T follicular helper cell (primary cell): Measurements from ENCODE around the gene ITPKB.
A peak's percentile ranks its signal among the peaks of the same experiment; 100 is the strongest.
"Not testable (repeated sequence)": the region's sequence is repeated elsewhere in the genome, so short reads cannot be mapped to it uniquely, and the experiment has no call there.

Experiments used
- DNase-seq: peaks from one replicate; pipeline ENCODE4 v3.0.0-alpha.2; 2020; ENCODE audit warnings: low read depth

The ITPKB gene

DNA sequence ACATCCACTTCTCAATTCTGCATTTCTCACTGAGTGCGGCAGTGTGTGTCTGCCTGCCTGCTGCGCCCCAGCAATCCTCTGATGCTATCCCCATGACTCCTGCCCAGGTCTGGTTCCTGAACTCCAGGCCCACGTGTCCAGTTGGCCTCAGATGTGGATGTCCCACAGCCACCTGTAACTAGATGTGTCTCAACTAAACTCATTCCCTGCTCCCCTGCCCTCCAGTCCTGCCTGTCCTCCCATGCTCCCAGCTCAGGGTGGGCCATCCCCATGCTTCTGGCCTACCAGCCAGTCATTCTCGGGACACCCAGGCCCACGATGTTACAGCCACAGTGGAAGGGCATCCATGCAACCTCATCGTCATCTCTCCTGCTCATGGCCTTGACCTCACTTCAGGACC, 113.8 kb downstream of the ITPKB start:
- no peak for DNase-seq

DNA sequence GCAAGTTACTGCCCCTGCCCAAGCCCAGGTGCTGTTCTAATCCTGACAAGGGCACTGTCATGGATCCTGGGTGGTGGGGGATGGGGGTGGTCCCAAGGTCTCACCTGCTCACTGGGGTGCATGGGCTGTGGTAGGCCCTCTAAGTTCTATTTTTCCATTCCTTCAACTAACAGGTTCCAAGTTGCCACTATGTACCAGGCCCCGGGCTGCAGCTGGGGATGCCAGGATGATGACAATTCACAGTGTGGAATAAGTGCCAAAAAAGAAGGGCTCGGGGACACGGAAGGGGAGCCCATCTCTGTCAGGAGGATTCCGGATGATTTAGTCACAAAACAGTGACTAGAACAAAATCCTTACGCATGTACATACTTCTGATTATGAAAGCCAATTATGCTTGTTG, 114.6 kb downstream of the ITPKB start:
- DNase-seq: no peak

DNA sequence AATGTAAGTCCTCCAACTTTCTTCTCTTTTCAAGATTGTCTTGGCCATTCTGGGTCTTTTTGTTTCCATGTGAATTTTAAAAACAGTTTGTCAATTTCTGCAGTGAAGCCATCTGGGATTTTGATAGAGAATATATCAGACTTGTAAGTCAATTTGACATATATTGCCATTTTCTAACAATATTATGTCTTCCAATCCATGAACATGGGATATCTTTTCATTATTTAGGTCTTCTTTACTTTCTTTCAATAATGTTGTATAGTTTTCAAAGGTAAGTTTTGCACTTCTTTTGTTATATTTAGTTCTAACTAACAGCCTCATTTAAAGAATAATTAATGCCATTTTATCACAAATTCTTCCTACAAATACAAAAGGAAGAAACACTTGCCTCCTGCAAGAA, 117.1 kb downstream of the ITPKB start:
- DNase-seq: no peak

DNA sequence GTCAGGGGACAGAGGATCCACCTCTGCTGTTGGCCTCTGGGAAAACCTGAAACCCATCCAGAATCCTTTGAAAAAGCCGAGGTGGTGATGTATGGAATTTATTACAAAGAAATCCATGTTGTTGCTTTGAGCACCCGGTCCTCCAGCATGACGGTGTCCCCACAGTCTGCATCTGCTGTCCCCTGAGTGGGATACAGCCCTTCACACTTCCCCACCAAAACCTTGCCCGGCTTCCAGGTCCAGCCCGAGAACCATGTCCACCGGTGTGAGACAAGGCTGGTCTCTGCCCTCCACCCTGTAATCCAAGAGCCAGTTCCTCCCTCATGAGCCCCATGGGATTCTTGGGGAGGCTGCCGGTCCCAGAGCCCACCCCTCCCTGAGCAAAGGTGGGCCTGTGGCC, 120.1 kb downstream of the ITPKB start:
- no peak for DNase-seq

DNA sequence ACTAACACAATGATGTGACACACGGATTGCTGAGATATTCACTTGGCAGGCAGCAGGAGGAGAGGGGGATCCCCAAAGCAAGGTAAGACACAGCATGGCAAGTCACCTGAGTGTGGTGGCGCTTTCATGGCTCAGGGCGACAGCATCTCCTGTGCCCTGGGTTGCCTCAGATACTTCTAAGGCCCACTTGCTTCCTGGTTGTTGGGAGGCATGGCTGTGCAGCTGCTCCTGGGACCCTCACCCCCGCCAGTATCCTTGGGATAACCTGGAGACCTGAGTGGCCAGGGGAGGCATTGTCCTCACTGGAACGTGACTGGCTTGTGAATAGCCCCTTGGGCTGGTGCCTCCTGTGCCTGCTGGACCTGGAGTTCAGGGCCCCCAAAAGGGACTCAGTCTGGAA, 120.7 kb downstream of the ITPKB start:
- DNase-seq: no peak

DNA sequence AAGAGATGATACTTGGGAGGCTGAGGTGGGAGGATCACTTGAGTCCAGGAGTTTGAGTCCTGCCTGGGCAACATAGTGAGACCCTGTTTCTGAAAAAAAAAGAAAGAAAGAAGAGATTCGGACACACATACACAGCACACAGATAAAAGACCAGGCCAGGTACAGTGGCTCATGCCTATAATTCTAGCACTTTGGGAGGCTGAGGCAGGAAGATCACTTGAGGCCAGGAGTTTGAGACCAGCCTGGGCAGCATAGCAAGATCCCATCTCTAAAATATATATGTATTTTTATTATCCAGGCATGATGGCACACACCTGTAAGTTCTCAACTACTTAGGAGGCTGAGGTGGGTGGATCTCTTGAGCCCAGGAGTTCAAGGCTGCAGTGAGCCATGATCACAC, 121.4 kb downstream of the ITPKB start:
- not testable (repeated sequence) for DNase-seq

DNA sequence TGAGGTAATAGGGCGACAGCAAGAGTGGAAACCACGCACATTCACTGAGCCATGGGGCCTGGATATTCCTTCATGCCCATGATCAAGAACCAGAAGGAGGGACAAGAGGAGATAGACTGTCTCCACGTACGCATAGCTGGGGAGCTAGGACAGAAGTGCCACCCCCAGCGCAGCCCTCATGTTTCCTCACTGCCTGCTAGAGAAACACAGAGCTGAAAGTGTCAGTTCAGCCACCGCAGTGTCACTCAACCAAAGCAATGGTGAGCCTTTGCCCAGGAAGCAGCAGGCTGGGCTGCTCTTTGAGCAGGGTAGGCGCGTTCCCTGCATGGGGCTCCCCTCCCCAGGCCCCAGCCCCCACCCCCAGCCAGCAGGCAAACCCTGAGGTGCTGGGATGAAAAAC, 122.0 kb downstream of the ITPKB start:
- no peak for DNase-seq

DNA sequence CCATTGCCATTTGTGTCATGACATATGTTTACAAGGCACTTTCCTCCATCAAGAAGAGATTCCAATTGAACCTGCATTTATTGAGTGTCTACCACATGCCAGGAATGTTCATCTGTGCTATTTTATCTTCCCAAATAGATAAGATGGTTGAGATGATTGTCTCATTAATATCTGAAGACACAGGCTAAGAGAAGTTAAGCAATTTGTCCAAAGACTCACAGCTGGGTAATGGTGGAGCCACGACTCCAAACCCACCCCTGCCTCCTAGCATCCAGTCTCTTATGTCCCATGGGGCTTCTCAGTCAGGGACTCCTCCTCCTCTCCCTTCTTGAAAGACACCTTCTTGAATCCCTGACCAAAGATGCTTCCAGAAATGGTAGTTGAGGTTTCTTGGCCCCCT, 122.4 kb downstream of the ITPKB start:
- DNase-seq: no peak

DNA sequence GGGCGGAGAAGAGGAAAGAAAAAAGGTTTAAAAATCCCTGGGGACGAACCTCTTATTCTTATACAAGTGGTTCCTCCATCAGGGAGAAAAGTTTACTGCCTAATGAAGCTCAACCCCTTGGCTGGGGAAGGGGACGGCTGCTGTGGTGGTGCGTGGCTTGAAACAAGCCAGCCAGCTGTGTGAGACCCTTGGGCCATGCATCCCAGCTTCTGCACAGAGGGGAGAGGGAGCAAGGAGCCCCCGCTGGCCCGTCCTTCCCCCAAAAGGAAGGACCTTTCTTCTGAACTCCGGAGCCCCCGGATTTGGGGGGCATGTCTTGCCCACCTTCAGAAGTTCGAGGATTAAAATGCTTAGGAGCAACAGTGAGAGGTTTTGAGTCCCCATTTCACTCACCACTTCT, 123.2 kb downstream of the ITPKB start:
- no peak for DNase-seq

DNA sequence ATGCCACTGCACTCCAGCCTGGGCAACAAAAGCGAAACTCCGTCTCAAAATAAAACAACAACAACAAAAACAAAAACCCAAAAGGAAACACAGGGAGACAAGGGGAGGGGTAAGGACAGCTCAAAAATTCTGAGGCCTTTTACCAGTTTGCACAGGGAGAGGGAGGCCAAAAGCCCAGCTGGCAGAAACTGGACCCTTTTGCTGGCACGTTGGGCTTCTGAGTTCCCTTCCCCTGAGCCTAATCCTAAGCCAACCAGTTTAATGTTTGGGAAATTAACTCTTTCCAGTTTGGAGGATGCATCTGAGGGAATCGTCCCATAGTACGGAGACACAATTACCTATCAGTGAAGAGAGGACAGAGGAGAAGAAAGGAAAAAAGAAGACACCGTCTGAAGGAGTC, 127.1 kb downstream of the ITPKB start:
- not testable (repeated sequence) for DNase-seq

DNA sequence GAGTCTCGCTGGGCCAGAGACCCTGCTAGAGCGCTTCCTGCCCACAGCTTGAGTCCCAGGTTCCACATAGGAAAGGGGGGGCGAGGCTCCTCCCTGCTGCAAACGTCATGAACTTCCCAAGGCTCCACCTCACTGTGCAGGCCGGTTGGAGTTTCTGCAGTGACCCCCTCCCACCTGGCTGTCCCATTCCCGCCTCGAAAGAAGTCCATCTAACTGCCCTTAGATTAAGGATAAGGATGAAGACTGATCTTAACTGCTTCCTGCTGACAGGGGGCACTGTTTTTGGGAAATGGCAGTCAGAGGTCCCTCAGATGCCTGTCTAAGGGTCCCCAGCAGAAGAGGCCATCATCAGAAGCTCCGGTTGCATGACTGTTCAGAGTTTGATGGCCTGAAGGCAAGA, 127.8 kb downstream of the ITPKB start:
- no peak for DNase-seq

DNA sequence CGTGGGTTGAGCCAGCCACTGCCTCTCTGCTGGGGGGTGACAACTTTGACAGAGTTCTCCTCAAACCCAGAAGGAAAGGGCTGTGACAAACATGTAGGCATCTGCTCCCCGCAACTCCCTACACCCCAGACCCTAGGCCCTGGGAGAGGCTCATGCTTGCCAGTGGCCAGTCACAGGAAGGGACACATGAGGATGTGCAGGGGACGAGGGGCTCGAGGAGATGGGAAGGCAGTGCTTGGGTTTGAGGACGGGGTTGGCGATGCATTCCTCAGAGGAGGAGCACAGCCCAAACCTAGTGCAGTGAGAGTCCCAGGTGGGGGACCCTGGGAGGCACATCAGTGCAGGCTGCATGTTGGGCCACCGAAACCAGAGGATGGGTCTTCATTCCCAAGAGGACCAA, 128.4 kb downstream of the ITPKB start:
- no peak for DNase-seq

DNA sequence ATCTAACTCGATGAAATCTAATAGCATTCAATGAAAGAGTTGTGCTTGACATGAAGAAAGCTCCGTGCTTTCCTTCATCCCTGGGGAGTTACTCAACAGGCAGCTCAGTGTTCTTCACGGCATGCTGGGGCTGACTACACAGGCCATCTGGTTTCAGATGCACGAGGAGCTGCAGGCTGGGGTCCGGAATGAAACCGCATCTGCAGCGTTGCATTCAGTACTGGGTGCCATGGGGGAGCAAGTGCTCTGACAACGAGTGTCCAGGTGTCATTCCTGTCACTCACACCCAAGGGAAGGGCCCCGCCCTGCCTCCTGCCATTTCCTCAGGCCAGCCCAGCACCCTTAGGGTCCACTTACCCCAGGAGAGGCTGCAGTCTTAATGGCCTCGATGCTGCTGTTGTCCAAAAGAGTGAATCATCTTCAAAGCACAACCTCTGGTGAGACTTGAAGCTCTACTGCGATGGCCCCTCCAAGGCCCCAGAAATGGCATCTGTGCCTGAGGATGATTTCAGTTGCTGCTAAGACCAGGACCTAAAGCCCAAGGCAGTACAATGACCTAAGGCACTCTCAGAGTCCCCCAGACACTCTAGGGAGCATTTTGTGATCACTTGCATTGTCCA, 129.1 kb downstream of the ITPKB start:
- no peak for DNase-seq

DNA sequence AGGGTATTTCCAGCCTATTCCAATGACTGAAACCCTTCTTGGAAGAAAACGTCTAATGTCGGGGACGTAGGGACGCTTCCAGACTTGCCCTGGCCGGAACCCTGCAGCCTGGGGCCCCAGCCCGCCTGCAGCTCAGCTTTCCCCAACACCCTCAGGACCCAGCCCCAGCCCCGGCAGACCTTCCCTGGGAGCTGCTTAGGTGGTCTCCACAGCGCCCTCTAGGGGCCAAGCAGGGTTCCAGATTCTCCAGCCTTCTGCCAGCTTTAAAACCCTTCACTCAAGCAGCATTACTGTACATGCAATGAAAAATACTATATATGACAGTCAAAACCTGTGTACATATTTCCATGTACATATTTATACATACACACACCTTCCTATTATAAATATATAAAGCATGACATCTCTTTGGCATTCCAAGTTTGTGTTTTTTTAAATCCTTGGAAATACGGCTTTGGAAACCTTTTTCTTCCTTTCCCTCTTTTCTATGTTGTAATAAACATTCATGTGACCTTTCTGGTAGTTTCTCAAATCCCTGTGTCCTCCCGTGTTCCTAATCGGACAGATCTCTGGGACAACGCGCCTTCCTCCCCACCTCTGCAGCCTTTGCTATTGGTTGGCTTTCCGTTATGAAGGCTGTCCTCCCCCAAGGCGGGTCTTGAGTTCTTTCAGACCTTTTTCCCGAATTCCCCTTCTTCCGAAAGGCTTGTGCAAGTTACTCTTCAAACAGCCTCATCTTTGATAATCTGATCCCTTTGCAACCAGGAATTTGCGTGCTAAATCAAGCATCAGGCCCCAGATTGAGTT, 130.2 kb downstream of the ITPKB start:
- peak; percentile 54 for DNase-seq

DNA sequence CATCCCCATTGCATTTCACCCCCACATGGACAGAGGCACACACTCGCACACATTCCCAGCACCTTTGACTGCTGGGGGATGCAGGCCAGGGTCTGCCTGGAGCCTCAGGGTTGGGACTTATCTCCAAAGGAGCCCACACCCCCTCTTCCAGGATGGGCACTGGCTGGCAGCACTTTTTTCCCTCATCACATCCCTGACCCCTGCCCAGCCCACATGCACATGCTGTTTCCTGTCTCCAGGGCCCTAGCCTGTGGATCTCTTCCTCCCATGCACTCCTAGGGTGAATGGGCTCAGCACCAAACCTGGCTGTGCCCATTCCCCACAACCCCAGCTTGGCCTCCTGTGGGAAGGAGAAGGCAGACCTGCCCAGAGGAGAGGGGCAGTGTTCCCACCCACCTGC, 131.3 kb downstream of the ITPKB start:
- no peak for DNase-seq

DNA sequence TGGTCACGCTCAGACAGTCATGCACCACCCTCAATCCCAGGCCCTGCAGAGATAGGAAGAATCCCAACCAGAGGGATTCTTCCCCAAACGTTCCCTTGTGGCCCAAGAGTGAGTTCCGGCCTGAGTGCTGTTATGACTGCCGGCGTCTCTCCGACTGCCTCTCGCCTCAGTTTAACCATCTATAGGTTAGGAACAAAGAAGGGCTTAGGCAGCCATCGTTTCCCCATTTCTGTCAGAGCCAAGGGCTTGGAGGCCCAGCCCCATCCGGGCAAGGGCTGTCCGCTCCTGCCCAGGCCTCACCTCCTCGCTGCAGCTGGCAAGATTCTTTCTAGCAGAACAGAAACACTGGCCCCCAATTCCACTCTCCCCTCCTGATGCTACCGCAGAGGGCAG, 131.8 kb downstream of the ITPKB start:
- no peak for DNase-seq

DNA sequence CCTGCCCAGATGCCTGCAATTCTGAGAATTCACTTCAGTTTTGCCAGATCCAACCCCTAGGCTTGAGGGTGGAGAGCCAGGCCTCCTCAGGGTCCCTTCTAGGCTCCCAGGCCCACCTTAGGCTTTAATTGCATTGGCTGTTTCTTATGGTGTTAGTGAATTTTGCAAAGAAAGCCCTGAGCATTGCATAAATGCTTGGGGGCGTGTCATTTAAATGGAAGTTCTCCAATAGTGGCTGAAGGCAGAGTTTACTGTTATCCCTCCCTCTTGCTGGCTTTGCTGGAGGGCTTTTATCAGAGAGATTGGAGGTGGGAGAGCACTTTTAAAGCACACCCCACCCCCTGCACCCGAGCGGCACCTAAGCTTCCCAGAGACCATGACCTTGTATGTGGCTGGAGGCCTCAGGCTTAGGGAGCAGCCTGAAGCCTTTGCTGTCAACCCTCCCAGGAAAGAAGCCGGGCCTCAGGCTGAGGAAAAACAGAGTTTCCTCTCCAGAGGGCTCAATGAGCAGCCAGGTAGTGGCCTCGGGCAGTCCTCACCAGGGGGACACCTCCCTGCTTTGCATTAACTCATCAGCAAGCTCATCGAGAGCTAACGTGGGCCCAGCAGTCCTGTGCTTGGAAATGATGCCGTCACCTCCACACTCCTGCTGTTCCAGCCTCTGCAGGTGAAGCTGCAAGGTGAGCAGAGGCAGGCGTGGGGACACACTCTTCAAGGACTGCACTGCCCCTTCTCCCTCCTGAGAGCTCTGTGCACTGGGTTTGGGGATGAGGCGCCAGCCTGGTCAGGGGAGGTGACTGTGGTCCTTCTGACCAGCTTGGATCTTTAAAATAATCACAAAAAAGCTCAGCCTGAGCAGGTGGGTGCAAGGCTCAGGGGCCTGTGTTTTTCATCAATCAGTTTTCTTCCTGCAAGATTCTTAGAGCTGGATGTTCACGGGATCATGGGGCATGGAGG, 132.5 kb downstream of the ITPKB start:
- DNase-seq: no peak

DNA sequence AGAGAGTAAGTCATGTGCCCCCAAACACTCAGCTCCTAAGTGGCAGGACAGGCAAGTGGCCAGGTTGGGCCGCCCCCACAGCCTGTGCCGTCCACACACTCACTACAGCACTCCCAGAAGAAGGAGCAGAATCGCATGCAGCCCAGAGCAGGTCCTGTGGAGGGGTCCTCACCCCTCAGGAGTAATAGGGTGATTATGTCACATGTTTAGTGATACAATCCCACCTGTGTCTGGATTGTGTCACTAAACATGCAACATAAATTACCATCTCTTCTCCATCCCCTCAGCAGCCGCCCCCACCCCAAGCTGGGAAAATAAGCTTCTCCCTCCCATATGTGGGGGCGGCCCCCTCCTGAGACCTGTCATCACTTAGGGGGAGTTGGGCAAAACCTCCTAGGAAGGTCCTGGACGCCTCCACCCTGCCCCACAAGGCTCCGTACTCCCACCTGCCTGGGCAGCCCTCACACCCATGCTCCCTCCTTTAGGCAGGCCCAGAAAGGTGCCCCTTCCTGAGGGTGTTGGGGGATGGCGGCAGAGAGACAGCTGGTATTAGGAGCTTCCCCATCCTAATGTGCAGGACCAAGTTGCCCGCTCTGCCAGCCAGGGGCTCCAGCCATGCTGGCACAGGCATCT, 133.6 kb downstream of the ITPKB start:
- DNase-seq: no peak

DNA sequence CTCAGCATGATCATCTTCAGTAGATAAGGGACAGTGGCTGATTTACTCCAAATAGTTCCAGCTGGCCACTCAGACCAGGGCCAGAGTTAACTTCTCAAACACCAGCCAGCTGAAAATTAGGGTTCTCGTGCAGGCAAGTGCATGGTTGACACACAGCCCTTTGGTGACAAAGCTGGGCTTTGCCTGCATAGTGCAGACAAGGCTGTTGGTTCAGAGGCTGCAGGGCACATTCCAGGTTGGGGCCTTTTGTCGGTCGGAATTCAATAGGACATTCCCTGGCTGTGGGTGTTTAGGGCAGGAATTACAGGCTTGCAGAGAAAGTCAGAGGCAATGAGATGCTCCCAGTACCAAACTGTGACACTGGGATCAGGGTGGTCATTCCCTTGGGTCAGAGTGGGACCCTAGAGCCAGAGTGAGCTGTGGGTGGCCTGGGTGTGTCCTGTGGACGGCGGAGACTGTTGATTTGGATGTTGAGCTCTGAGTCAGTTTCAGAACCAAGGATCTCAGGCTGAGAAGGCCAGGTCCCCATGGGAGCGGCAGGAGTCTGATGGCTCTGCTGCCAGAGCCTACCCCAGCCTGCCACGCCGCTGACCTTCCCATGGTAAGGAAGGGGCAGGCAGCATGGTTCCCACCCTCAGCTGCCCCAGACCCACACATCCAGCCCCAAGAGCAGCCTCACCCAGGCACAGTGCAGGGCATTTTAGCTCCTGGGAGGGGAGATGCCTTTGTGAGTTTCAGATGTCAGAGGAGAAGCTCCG, 134.3 kb downstream of the ITPKB start:
- no peak for DNase-seq

DNA sequence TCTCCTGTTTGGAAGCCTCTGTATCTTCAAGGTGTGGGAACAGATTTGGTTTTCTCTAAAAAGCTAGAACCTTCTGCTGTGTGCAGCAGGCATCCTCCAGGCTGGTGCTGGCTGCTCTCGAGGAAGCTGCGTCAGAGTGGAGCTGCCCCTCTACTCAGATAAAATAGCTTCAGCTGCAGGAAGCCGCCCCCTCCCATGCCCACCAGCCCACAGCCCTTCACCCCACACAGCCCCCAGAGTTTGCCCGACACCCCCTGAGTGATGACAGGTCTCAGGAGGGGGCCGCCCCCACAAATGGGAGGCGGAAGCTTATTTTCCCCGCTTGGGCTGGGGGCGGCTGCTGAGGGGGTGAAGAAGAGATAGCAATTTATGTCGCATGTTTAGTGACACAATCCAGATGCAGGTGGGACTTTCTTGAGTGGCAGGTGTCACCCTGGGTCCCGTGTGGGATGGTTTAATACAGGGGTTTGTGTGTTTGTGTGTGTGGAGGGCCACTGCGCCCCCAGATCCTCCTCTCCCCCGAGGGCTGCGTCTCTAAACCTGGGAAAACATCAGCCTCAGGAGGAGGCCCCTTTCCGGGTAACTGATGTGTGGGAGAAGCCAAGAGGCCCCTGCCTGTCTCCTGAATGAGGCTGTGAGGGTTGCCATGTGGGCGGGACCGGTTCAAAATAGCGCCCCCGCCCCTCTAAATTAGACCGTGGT, 135.1 kb downstream of the ITPKB start:
- DNase-seq: no peak
